ENCODE results near the gene SMCO4.

The SMCO4 gene

GRCh38 chr11:93512073-93512475 lies 31.1 kb downstream of the SMCO4 start:
- DNase-seq (ENCODE audit: low spot score): no peak
- no peak for TF ChIP-seq CTCF (IDR thresholded peaks at IDR 0.05; ENCODE audit: extremely low read depth, insufficient read depth, missing control alignments)
- in situ Hi-C loops (cut with MboI; ENCODE audit: low pct_unique_long_range_greater_than_20kb, low sequenced_read_pairs, unreplicated experiment): no loop called here

GRCh38 chr11:93510196-93510873 lies 32.9 kb downstream of the SMCO4 start:
- no peak for DNase-seq (ENCODE audit: low spot score)
- no peak for TF ChIP-seq CTCF (IDR thresholded peaks at IDR 0.05; ENCODE audit: extremely low read depth, insufficient read depth, missing control alignments)
- in situ Hi-C loops (cut with MboI; ENCODE audit: low pct_unique_long_range_greater_than_20kb, low sequenced_read_pairs, unreplicated experiment): no loop called here

- TF ChIP-seq CTCF (IDR thresholded peaks at IDR 0.05; ENCODE audit: extremely low read depth, insufficient read depth, missing control alignments): no peak
- DNase-seq (ENCODE audit: low spot score): no peak
- in situ Hi-C loops (cut with MboI; ENCODE audit: low pct_unique_long_range_greater_than_20kb, low sequenced_read_pairs, unreplicated experiment): no loop called here
These were observed 35.7 kb downstream of the SMCO4 start for GRCh38 chr11:93507517-93507916.

GRCh38 chr11:93505703-93506102 lies 37.5 kb downstream of the SMCO4 start:
- DNase-seq (ENCODE audit: low spot score): no peak
- in situ Hi-C loops (cut with MboI; ENCODE audit: low pct_unique_long_range_greater_than_20kb, low sequenced_read_pairs, unreplicated experiment): no loop called here
- no peak for TF ChIP-seq CTCF (IDR thresholded peaks at IDR 0.05; ENCODE audit: extremely low read depth, insufficient read depth, missing control alignments)

- in situ Hi-C loops (cut with MboI; ENCODE audit: low pct_unique_long_range_greater_than_20kb, low sequenced_read_pairs, unreplicated experiment): no loop called here
- no peak for DNase-seq (ENCODE audit: low spot score)
- TF ChIP-seq CTCF (IDR thresholded peaks at IDR 0.05; ENCODE audit: extremely low read depth, insufficient read depth, missing control alignments): no peak
These were observed 38.8 kb downstream of the SMCO4 start for GRCh38 chr11:93504110-93505095.

- in situ Hi-C loops (cut with MboI; ENCODE audit: low pct_unique_long_range_greater_than_20kb, low sequenced_read_pairs, unreplicated experiment): no loop called here
- DNase-seq (ENCODE audit: low spot score): no peak
- TF ChIP-seq CTCF (IDR thresholded peaks at IDR 0.05; ENCODE audit: extremely low read depth, insufficient read depth, missing control alignments): no peak
These were observed 41.3 kb downstream of the SMCO4 start for GRCh38 chr11:93501856-93502255.
